HG02884 (cell line): Measurements from ENCODE around the gene ITGB5.

Source experiments
- ATAC-seq: cut with Tn5 transposase; IDR thresholded peaks from one replicate; pipeline ENCODE4 v1.9.1; 2021; ENCODE audit warnings: mild to moderate bottlenecking, moderate library complexity; ENCODE audit not compliant: unreplicated experiment

Gene ITGB5

GRCh38 chr3:124862006-124862405 is 25.2 kb downstream of the ITGB5 start:
- no peak for ATAC-seq

GRCh38 chr3:124861041-124861440 is 26.1 kb downstream of the ITGB5 start:
- ATAC-seq: no peak

DNA sequence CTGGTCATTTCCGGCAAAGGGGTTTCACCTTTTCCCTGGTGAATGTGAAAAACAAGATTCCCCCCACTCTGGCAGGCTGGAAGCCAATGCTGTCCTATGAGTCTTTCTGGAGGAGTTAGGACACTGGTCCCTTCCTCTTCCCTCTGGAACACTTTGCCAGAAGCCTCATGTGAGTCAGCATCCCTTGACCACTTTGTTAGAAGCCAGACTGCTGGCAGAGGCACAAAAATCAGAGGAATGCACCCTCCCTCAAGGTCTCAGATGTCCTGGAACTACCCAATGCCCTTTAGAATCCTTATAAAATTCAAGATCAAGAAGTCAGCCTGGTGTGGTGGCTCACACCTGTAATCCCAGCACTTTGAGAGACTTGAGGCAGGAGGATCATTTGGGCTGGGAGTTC is 26.6 kb downstream of the ITGB5 start:
- no peak for ATAC-seq

- no peak for ATAC-seq
These were observed 28.1 kb downstream of the ITGB5 start for GRCh38 chr3:124859025-124859424.

DNA sequence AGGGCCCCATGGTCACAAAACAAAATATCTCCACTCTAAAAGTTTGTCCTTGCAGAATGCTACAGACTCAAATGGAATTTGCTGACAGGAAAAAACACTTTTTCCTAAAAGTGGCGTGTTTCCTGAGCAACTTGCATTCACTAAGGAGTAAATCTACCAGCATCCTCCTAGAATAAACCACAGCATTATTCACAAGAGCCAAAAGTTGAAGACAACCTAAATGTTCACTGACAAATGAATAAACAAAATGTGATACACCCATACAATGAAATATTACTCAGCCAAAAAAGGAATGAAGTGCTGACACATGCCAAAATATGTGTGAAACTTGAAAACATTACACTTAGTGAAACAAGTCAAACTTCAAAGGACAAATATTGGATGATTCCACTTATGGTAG is 28.9 kb downstream of the ITGB5 start:
- ATAC-seq: no peak

- ATAC-seq: no peak
These were observed 30.5 kb downstream of the ITGB5 start for GRCh38 chr3:124856677-124857076.

- ATAC-seq: no peak
These were observed 33.2 kb downstream of the ITGB5 start for GRCh38 chr3:124854009-124854408.

- ATAC-seq: no peak
These were observed 33.7 kb downstream of the ITGB5 start for GRCh38 chr3:124853446-124853845.

- no peak for ATAC-seq
These were observed 35.3 kb downstream of the ITGB5 start for GRCh38 chr3:124851905-124852304.

GRCh38 chr3:124851136-124851535 is 36.0 kb downstream of the ITGB5 start:
- ATAC-seq: no peak

- no peak for ATAC-seq
These were observed 36.5 kb downstream of the ITGB5 start for GRCh38 chr3:124850633-124851032.

GRCh38 chr3:124850212-124850611 is 37.0 kb downstream of the ITGB5 start:
- no peak for ATAC-seq

GRCh38 chr3:124848300-124848699 is 38.9 kb downstream of the ITGB5 start:
- ATAC-seq: no peak

- no peak for ATAC-seq
These were observed 39.3 kb downstream of the ITGB5 start for GRCh38 chr3:124847863-124848262.

- ATAC-seq: no peak
These were observed 40.1 kb downstream of the ITGB5 start for GRCh38 chr3:124847051-124847450.

GRCh38 chr3:124846189-124846588 is 41.0 kb downstream of the ITGB5 start:
- ATAC-seq: no peak

GRCh38 chr3:124845406-124845805 is 41.8 kb downstream of the ITGB5 start:
- no peak for ATAC-seq

GRCh38 chr3:124843506-124844177 is 43.5 kb downstream of the ITGB5 start:
- no peak for ATAC-seq

- no peak for ATAC-seq
These were observed 44.1 kb downstream of the ITGB5 start for GRCh38 chr3:124843047-124843446.

DNA sequence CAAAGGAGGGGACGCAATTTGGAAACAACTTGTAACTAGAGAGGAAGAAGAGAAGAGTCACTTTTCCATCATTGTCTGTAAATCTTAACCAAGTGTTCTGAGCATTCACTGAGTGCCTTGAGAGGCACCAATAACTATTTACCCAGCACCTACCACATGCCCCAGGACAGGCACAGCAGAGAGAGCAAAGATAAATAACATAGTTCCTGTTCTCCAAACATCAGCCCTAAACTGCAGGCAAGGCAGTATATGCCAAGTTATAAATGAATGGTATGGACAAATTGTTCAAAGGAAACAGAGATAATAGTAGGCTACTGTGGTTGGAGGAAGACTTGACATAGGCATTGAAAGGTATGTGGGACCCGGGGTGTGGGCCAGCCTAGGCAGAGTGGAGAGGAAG is 45.6 kb downstream of the ITGB5 start:
- ATAC-seq: no peak

DNA sequence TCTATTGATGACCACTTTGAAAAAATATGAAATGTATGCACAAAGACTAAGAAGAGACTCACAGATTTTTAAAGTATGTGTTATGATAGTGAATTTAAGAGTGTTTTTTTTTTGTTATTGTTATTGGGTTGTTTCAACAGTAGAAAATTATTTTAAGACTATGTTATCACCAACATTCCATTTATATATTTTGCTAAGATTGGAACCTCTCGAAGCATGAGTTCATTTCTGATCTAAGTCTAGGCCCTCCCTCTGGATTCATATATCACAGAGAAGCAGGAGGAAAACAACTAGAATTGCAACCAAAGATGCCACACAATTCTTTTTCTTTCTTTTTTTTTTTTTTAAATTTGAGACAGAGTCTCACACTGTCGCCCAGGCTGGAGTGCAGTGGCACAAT is 46.8 kb downstream of the ITGB5 start:
- no peak for ATAC-seq

- no peak for ATAC-seq
These were observed 47.3 kb downstream of the ITGB5 start for GRCh38 chr3:124839896-124840295.

DNA sequence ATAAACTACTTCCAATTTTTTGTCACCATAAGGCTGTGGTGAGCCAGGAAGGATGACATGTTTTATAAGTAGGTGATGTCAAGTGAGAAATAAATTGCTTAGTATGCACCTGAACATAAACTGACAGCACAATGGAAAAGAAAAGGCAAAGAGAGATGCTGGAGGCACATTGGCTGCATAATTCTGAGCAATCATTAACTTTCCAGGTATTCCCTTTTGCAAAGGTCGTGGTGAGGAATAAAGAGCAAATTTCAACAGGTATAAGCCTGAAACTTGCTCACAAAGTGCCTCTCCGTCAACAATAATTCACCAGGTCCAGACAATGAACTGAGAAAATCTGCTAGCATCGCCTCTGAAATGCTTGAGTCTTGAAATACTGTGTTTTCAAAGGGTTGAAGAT is 48.2 kb downstream of the ITGB5 start:
- ATAC-seq: no peak
